A549 treated with ZK216348 at 1 μM for 4 hours (cell line): Measurements from ENCODE around the gene ZNF662. TPM values are rescaled to one million over a fixed set of nuclear protein-coding genes. Genes with fewer than 3 reads are reported as not detected.

Experiments
- total RNA-seq: library from RNA; stranded (reverse); fragments of 200-300 nt; extraction: Qiagen RNA extraction; gene quantifications from 5 replicates; pipeline ENCODE4 v1.2.3, GENCODE V29; 2022; ENCODE audit warnings: low read depth

The ZNF662 gene
- total RNA-seq, result not detected in 5 replicates

DNA sequence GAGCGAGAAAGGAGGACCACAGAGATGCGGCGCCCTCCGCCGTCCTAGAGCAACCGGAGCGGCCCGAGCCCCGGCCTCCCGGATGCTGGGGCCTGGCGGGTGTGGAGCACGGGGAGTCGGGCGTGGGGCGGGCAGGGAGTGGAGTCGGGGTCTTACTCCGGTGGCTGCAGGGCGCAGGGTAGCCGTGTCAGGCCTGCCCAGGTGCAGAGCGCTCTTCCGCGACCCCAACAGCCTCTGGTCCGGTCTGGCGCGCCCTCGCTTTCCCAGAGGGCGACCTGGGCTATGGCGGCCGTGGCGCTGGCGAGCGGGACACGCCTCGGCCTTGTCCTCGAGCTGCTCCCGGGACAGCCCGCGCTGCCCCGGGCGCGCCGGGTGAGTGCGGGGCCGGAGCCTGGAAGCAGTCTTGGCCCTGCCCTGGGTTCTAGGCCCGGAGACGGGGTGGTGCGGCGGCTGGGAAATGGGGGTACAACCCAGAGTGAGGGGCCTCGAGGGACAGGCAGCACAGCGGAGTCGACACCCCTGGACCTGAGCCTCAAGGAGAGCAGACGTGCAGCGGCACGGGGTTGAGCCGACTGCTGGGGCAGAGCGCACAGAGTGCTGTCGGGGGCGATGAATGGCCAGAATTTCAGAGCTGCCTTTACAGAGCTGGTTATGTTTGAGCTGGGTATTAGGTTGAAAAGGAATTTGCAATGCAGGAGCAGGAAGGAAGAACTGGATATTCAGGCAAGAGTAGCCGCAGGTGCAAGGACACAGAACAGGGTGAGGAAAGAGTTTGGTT, at the start of gene ZNF662:
Gene ZNF662, plus strand, starts transcription at position 73 of the 778 bp plus-strand sequence. CDS start 1,973 bp downstream, outside the sequence.

DNA sequence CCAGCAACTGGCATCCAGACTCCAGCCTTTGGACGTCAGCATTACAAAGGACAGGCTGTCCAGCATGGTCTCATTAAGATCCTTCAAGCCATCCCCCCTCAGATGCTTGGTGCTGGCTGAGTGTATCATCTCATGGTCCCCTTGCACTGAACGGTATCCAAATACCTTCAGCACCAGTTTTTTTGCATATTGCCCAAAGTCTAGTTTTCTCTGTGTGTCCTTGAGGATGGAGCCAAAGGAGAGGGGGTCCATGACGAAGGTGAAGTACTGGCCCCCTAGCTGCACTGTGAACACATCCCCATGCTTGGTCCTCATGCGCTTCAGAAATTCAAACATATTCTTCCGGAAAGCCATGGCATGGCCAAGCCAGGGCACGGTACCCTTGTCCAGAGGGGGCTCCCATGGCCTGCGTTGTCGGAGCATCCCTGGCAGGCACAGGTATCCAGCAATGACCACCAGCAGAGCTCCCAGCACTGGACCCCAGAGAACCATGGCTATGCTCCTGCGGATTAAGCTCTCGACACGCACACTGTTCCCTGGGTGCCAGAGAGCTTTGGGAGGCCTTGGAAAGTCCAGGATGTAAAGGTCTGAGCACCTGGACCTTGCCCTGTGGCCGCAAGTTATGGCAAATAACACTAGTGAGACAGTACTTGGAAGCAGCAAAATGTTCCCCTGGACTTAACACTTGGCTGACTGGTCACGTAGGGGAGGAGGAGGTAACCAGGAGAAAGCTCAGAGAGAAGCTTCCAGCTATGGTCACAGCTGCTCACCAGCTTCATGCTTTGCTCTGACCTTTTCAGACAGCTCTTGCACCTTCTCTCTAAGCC, 30.4 kb upstream of the ZNF662 start, which contains the start of gene CYP8B1:
Gene CYP8B1, minus strand, starts transcription at position 555 of the 827 bp plus-strand sequence. Its CDS starts 63 bp downstream, at position 492.

Other genes starting within 250 kb of the ZNF662 start
- gene KLHL40, start 220.6 kb upstream of the ZNF662 start, total RNA-seq, result not detected in 5 replicates
- not detected in 5 replicates for gene HHATL, start 203.3 kb upstream of the ZNF662 start, total RNA-seq
- gene CCDC13, start 132.9 kb upstream of the ZNF662 start, total RNA-seq, result 0.33 to 0.60 TPM (median 0.36 TPM) in 5 replicates
- 48.4 to 125 TPM (median 69.4 TPM) in 5 replicates for gene HIGD1A, start 101.7 kb upstream of the ZNF662 start, total RNA-seq
- 0.18 to 0.23 TPM in 2 of 5 replicates, not detected in the others for gene ACKR2, start 96.7 kb upstream of the ZNF662 start, total RNA-seq
- gene CYP8B1, start 30.3 kb upstream of the ZNF662 start, total RNA-seq, result not detected in 5 replicates
- not detected in 5 replicates for gene GASK1A, start 73.2 kb downstream of the ZNF662 start, total RNA-seq
- 4.4 to 9.5 TPM (median 7.9 TPM) in 5 replicates for gene POMGNT2, start 199.9 kb downstream of the ZNF662 start, total RNA-seq